IMR-90 (cell line): ENCODE results near the gene PPFIA2. TPM values are rescaled to one million over a fixed set of nuclear protein-coding genes. Genes with fewer than 3 reads are reported as not detected.

Experiments used
- ATAC-seq: fragments of 200-7000 bp; cut with Tn5 transposase; 2 replicates; pipeline ENCODE4 v1.9.1; 2020; ENCODE audit warnings: low read depth, mild to moderate bottlenecking, moderate library complexity
- BruUV-seq: library from RNA; stranded (reverse); fragments of 400-500 nt; replicated peaks from 2 replicates; lab custom pipeline; 2021; lab: Mats Ljungman, UMichigan
- CTCF ChIA-PET: fragments of 300-600 bp; formaldehyde crosslinking; extraction: SDS; loops from one replicate; lab custom pipeline; 2021; ENCODE audit warnings: antibody characterized with exemption; lab: Yijun Ruan, JAX
- POLR2A ChIA-PET: fragments of 300-600 bp; sonication (Branson Sonifier 250); formaldehyde crosslinking; loops from one replicate; lab custom pipeline; 2022; ENCODE audit warnings: antibody characterized with exemption; ENCODE audit not compliant: unreplicated experiment; lab: Charles Lee
- DNase-seq: peaks from one replicate; pipeline ENCODE4 v3.0.0; 2013
- H2AFZ ChIP-seq: replicated peaks from 2 replicates; pipeline ENCODE3; 2013; ENCODE audit warnings: low read length, mild to moderate bottlenecking; ENCODE audit not compliant: poor library complexity
- H2AK5ac ChIP-seq: 2 replicates; pipeline ENCODE4 v1.6.1; 2013; ENCODE audit warnings: low read depth, low read length, inconsistent platforms
- H2AK9ac ChIP-seq: replicated peaks from 2 replicates; pipeline ENCODE3; 2013; ENCODE audit warnings: mild to moderate bottlenecking, low read depth, low read length, moderate library complexity; ENCODE audit not compliant: poor library complexity
- H2BK120ac ChIP-seq: 2 replicates; pipeline ENCODE4 v1.6.1; 2013; ENCODE audit warnings: low read depth, low read length, inconsistent platforms
- H2BK15ac ChIP-seq: 3 replicates; pipeline ENCODE4 v1.6.1; 2013; ENCODE audit warnings: low read depth, low read length, inconsistent platforms
- H2BK20ac ChIP-seq: 2 replicates; pipeline ENCODE4 v1.6.1; 2013; ENCODE audit warnings: low read depth, mild to moderate bottlenecking, inconsistent platforms, low read length, moderate library complexity
- H2BK5ac ChIP-seq: 2 replicates; pipeline ENCODE4 v1.6.1; 2013; ENCODE audit warnings: mild to moderate bottlenecking, low read depth, low read length, inconsistent platforms; ENCODE audit not compliant: poor library complexity, severe bottlenecking
- H3K14ac ChIP-seq: replicated peaks from 2 replicates; pipeline ENCODE4 v1.6.1; 2013; ENCODE audit warnings: low read depth, low read length, inconsistent platforms
- H3K18ac ChIP-seq: 2 replicates; pipeline ENCODE4 v1.6.1; 2013; ENCODE audit warnings: low read depth, low read length, control low read depth
- H3K23ac ChIP-seq: 2 replicates; pipeline ENCODE4 v1.6.1; 2013; ENCODE audit warnings: low read depth, low read length, inconsistent platforms
- H3K27ac ChIP-seq: 2 replicates; pipeline ENCODE4 v1.5.1; 2013; ENCODE audit warnings: mild to moderate bottlenecking, control low read depth, low read length; ENCODE audit not compliant: insufficient read depth
- H3K27me3 ChIP-seq: 2 replicates; pipeline ENCODE4 v1.6.1; 2013; ENCODE audit warnings: low read length; ENCODE audit not compliant: control insufficient read depth, insufficient read depth
- H3K36me3 ChIP-seq: 2 replicates; pipeline ENCODE4 v1.6.1; 2013; ENCODE audit warnings: low read length, mixed read lengths; ENCODE audit not compliant: control insufficient read depth, insufficient read depth
- H3K4ac ChIP-seq: 2 replicates; pipeline ENCODE4 v1.6.1; 2013; ENCODE audit warnings: low read depth, low read length, inconsistent platforms
- H3K4me1 ChIP-seq: 2 replicates; pipeline ENCODE4 v1.6.1; 2013; ENCODE audit warnings: low read length, mixed read lengths; ENCODE audit not compliant: control insufficient read depth, insufficient read depth
- H3K4me2 ChIP-seq: 2 replicates; pipeline ENCODE4 v1.6.1; 2013; ENCODE audit warnings: low read depth, mild to moderate bottlenecking, control low read depth, low read length, moderate library complexity
- H3K4me3 ChIP-seq: 2 replicates; pipeline ENCODE4 v1.5.1; 2013; ENCODE audit warnings: low read depth, mild to moderate bottlenecking, control low read depth, low read length, moderate library complexity; ENCODE audit not compliant: insufficient read depth
- H3K56ac ChIP-seq: 2 replicates; pipeline ENCODE4 v1.6.1; 2013; ENCODE audit warnings: low read length, inconsistent platforms; ENCODE audit not compliant: insufficient read depth; ENCODE audit errors: extremely low read depth
- H3K79me1 ChIP-seq, 2 experiments: 2 replicates each; pipeline ENCODE4 v1.6.1; 2013; ENCODE audit warnings: low read length in 2 of 2, inconsistent platforms in 1 of 2, low read depth in 1 of 2
- H3K9ac ChIP-seq: 2 replicates; pipeline ENCODE4 v1.6.1; 2013; ENCODE audit warnings: low read depth, low read length, control low read depth
- H3K9me1 ChIP-seq: 2 replicates; pipeline ENCODE4 v1.6.1; 2013; ENCODE audit warnings: low read length, inconsistent platforms; ENCODE audit not compliant: insufficient read depth
- H3K9me3 ChIP-seq: 2 replicates; pipeline ENCODE4 v1.6.1; 2013; ENCODE audit warnings: low read length; ENCODE audit not compliant: control insufficient read depth, insufficient read depth
- H4K20me1 ChIP-seq: 2 replicates; pipeline ENCODE4 v1.6.1; 2013; ENCODE audit warnings: low read length, inconsistent platforms; ENCODE audit not compliant: insufficient read depth
- H4K5ac ChIP-seq: 2 replicates; pipeline ENCODE4 v1.6.1; 2013; ENCODE audit warnings: mild to moderate bottlenecking, low read depth, low read length, control low read depth
- H4K8ac ChIP-seq, 2 experiments: 2 replicates each; pipeline ENCODE4 v1.6.1; 2013; ENCODE audit warnings: low read depth in 2 of 2, low read length in 2 of 2, control low read depth in 1 of 2, inconsistent platforms in 1 of 2
- H4K91ac ChIP-seq: 2 replicates; pipeline ENCODE4 v1.6.1; 2013; ENCODE audit warnings: low read depth, low read length, inconsistent platforms; ENCODE audit not compliant: insufficient read depth
- CEBPB ChIP-seq: IDR thresholded peaks from 2 replicates; pipeline ENCODE4 v1.6.1; 2012; ENCODE audit warnings: low read depth, low read length, improper control_type of control experiment
- MAFK ChIP-seq: IDR thresholded peaks from 2 replicates; pipeline ENCODE4 v1.6.1; 2012; ENCODE audit warnings: low read depth, low read length, improper control_type of control experiment
- WGBS, 2 experiments: methylation state at CpG; one replicate each; pipeline versions ENCODE4 v1.1.5 to v1.1.7; 2013; ENCODE audit warnings: missing lambda C conversion rate in 2 of 2; ENCODE audit not compliant: insufficient read length in 1 of 2; ENCODE audit errors: extremely low coverage in 2 of 2; 5-methylcytosine and 5-hydroxymethylcytosine counted together
- dilution Hi-C: fragments of 300-500 bp; cut with HindIII; formaldehyde crosslinking; loops from one replicate; pipeline ENCODE4 v1.14.3; 2018; ENCODE audit warnings: low sequenced_read_pairs; ENCODE audit not compliant: unreplicated experiment
- in situ Hi-C: fragments of 300-500 bp; cut with MboI; formaldehyde crosslinking; loops from 3 replicates; pipeline ENCODE4 v1.14.3; 2019; ENCODE audit warnings: low sequenced_read_pairs, inconsistent platforms, mixed read lengths
- intact Hi-C: fragments of 100-400 bp; cut with micrococcal nuclease; formaldehyde crosslinking; loops from 2 replicates; pipeline ENCODE4 v1.10.0; 2022
- polyA plus RNA-seq, 3 experiments: library from polyadenylated mRNA; depleted of rRNA; stranded (reverse); fragments of >200 nt; gene quantifications; 2 replicates each; pipeline ENCODE4 v1.2.3, GENCODE V29; 2012; ENCODE audit warnings: low replicate concordance in 1 of 3
- total RNA-seq: library from RNA; depleted of rRNA; stranded (reverse); fragments of >200 nt; gene quantifications from 2 replicates; pipeline ENCODE4 v1.2.3, GENCODE V29; 2012

Gene PPFIA2
- total and polyA plus RNA-seq, 2 of the 4 experiments (the other 2 are of a cell fraction): 0.29 to 1.3 TPM

DNA sequence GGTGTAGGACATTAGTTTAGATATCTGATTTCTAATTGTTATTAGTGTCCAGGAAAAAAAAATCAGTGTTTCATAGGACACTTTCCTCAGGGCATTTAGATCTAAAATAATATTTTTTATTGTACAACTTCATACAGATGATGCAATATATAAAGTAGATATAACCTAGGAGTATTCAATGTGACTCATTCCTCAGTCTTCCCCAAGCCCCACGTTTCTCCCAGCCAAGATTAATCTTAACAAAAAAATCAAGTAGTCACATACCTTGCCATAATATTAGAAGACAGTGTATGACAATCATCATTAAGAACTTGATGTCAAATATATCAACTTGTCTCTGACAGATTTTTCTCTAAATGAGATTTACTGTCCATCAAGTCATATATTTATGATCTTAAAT lies 37.1 kb downstream of the PPFIA2 start:
- H3K79me1 ChIP-seq: no peaks in the 10 kb centered on the region
- intact Hi-C loops (no loop called here), in situ Hi-C loops (no loop called here), dilution Hi-C loops (no loop called here)
- H3K27ac ChIP-seq: no peak overlapping the region
- H4K8ac ChIP-seq: no peak overlapping the region
- WGBS, 2 experiments: no CpG with 5 or more reads among the region's 1 CpG
- no peak overlapping the region for H2BK5ac ChIP-seq
- H2AFZ ChIP-seq: no peak overlapping the region
- no peaks in the 10 kb centered on the region for H3K4me1 ChIP-seq
- ATAC-seq (no peak), DNase-seq (no peak)
- no peaks in the 10 kb centered on the region for H3K27me3 ChIP-seq
- H4K91ac ChIP-seq: no peak overlapping the region
- H4K5ac ChIP-seq: no peak overlapping the region
- no peaks in the 10 kb centered on the region for H3K9me1 ChIP-seq
- TF ChIP-seq MAFK (no peak), CEBPB (0 out of 2 replicates have a peak, but pooled peaks have one; percentile 24)
- no peak overlapping the region for H3K9ac ChIP-seq
- H3K36me3 ChIP-seq: no peaks in the 10 kb centered on the region
- no TSS peak for BruUV-seq
- ChIA-PET POLR2A (no interaction called here), CTCF (no interaction called here)
- H2AK9ac ChIP-seq: no peak overlapping the region
- no peak overlapping the region for H3K18ac ChIP-seq
- H2BK120ac ChIP-seq: no peak overlapping the region
- H3K14ac ChIP-seq: no peak overlapping the region
- H3K9me3 ChIP-seq: no peaks in the 10 kb centered on the region
- H3K23ac ChIP-seq: no peak overlapping the region
- no peaks in the 10 kb centered on the region for H4K20me1 ChIP-seq
- H2BK20ac ChIP-seq: no peak overlapping the region
- H2BK15ac ChIP-seq: no peak overlapping the region
- H3K4ac ChIP-seq: no peak overlapping the region
- no peak overlapping the region for H3K4me3 ChIP-seq
- H3K56ac ChIP-seq: no peak overlapping the region
- no peak overlapping the region for H2AK5ac ChIP-seq
- no peak overlapping the region for H3K4me2 ChIP-seq
